Transverse colon (tissue), 4 donors: ENCODE data around the gene TECPR2. TPM values are rescaled to one million over a fixed set of nuclear protein-coding genes. Genes with fewer than 3 reads are reported as not detected.
A peak's percentile ranks its signal among the peaks of the same experiment; 100 is the strongest.
"Not testable (repeated sequence)": the region's sequence is repeated elsewhere in the genome, so short reads cannot be mapped to it uniquely, and the experiment has no call there.

Experiments
- DNase-seq: peaks from one replicate; pipeline ENCODE4 v3.0.0-alpha.2; 2019
- H3K27ac ChIP-seq, 4 donors: fragments of 200-600 bp; sonication (generic); 2 replicates each; pipeline ENCODE4 v1.5.1; 2016 to 2018; ENCODE audit warnings: inconsistent platforms in 4 of 4
- H3K27me3 ChIP-seq: fragments of 200-600 bp; sonication (generic); 2 replicates; pipeline ENCODE4 v1.5.1; 2017; ENCODE audit warnings: inconsistent platforms
- H3K36me3 ChIP-seq, 4 donors: fragments of 200-600 bp; sonication (generic); 2 replicates each; pipeline ENCODE4 v1.5.1; 2017 to 2019; ENCODE audit warnings: inconsistent platforms in 4 of 4
- H3K4me1 ChIP-seq, 4 donors: fragments of 200-600 bp; sonication (generic); 2 replicates each; pipeline ENCODE4 v1.5.1; 2017 to 2020; ENCODE audit warnings: inconsistent platforms in 4 of 4
- H3K4me3 ChIP-seq, 4 donors: fragments of 200-600 bp; sonication (generic); 1 replicate in 1 of 4; 2 replicates in 3 of 4; pipeline versions ENCODE4 v1.5.1 to v1.6.1; 2017 to 2019; ENCODE audit warnings: inconsistent platforms in 4 of 4
- H3K9me3 ChIP-seq, 2 donors: fragments of 200-600 bp; sonication (generic); 2 replicates each; pipeline ENCODE4 v1.5.1; 2017 to 2019; ENCODE audit warnings: inconsistent platforms in 2 of 2
- EP300 ChIP-seq: sonication (generic); formaldehyde crosslinking; IDR thresholded peaks from one replicate; pipeline ENCODE4 v1.6.1; 2017; ENCODE audit warnings: antibody characterized with exemption, low read depth
- POLR2A ChIP-seq: fragments of 450-650 bp; IDR thresholded peaks from one replicate; pipeline ENCODE4 v1.6.1; 2016; ENCODE audit warnings: antibody characterized with exemption, mild to moderate bottlenecking, moderate library complexity
- POLR2AphosphoS5 ChIP-seq, 3 donors: sonication (generic); formaldehyde crosslinking; IDR thresholded peaks; one replicate each; pipeline ENCODE4 v1.6.1; 2016; ENCODE audit warnings: antibody characterized with exemption in 3 of 3
- WGBS, 2 donors: methylation state at CpG; one replicate each; pipeline ENCODE4 v1.1.5; 2018; ENCODE audit warnings: low coverage in 1 of 2; 5-methylcytosine and 5-hydroxymethylcytosine counted together
- in situ Hi-C, 4 donors: fragments of 200-750 bp; cut with MboI; loops; one replicate each; pipeline versions ENCODE4 v1.15.0 to v1.15.1; 2017; ENCODE audit warnings: low sequenced_read_pairs in 3 of 4, low pct_ligation_motif_present in 1 of 4, low pct_unique_long_range_greater_than_20kb in 1 of 4
- intact Hi-C: fragments of 100-400 bp; cut with DNase I; formaldehyde crosslinking; loops from one replicate; pipeline ENCODE4 v1.15.1; 2023; ENCODE audit warnings: low total_unique reads
- total RNA-seq, 4 donors: library from RNA; depleted of rRNA; stranded (reverse); fragments of >200 nt; gene quantifications; one replicate each; pipeline ENCODE4 v1.1.0, GENCODE V29; 2016
- TF ChIP-seq, protein P1 (sequence below), 5 experiments: fragments of 200-600 bp in 3 of 5; fragments of 450-650 bp in 2 of 5; sonication (generic) in 3 of 5; IDR thresholded peaks; 1 replicate in 2 of 5; 2 replicates in 3 of 5; pipeline ENCODE4 v1.5.1; 2016 to 2017; ENCODE audit warnings: antibody characterized with exemption in 5 of 5, inconsistent platforms in 3 of 5, mild to moderate bottlenecking in 2 of 5, moderate library complexity in 1 of 5

TECPR2 gene
- total RNA-seq, 4 donors from 2014 or later, result 12.6 to 47.4 (median 17.9) TPM

DNA sequence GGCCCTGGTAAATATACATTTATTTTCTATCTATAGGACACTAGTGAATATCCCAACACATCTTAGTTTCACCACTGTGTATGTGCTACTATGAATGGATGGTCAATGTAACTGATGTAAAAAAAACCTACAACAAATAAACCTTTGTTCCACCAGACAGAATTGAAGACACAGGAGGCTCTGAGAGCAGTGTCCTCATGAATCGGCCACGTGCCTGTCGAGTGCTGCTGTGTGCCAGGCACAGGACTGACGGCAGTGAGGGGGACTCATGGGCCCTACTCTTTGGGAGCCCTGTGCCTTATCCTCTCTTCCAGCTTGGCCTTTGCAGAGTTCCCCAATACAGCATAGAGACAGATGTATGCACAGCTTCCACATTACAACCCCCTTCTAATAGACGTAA is 18.3 kb upstream of the TECPR2 start:
- TF ChIP-seq POLR2A (no peak), POLR2AphosphoS5 (IDR thresholded peaks at IDR 0.05) (no peak), EP300 (no peak)
- TF ChIP-seq, protein P1, sequence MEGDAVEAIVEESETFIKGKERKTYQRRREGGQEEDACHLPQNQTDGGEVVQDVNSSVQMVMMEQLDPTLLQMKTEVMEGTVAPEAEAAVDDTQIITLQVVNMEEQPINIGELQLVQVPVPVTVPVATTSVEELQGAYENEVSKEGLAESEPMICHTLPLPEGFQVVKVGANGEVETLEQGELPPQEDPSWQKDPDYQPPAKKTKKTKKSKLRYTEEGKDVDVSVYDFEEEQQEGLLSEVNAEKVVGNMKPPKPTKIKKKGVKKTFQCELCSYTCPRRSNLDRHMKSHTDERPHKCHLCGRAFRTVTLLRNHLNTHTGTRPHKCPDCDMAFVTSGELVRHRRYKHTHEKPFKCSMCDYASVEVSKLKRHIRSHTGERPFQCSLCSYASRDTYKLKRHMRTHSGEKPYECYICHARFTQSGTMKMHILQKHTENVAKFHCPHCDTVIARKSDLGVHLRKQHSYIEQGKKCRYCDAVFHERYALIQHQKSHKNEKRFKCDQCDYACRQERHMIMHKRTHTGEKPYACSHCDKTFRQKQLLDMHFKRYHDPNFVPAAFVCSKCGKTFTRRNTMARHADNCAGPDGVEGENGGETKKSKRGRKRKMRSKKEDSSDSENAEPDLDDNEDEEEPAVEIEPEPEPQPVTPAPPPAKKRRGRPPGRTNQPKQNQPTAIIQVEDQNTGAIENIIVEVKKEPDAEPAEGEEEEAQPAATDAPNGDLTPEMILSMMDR (IDR thresholded peaks at IDR 0.05), result no peak
- intact Hi-C loops, result loop anchor here (5.0 kb wide), 1 partner anchor 827 kb away; no protein-coding TSS in a partner anchor
- no peaks in the 10 kb centered on the region for H3K9me3 ChIP-seq
- DNase-seq, result no peak
- H3K4me3 ChIP-seq, result no peak overlapping the region
- 84 to 87% methylated on average over 5 of the region's 5 CpGs for WGBS, 2 donors
- in situ Hi-C loops, result no loop called here
- peaks cover 0 to 47% (median 17%) of the 10 kb centered on the region in 4 donors for H3K36me3 ChIP-seq
- no peaks in the 10 kb centered on the region for H3K27me3 ChIP-seq
- no peak overlapping the region for H3K27ac ChIP-seq
- no peaks in the 10 kb centered on the region for H3K4me1 ChIP-seq

DNA sequence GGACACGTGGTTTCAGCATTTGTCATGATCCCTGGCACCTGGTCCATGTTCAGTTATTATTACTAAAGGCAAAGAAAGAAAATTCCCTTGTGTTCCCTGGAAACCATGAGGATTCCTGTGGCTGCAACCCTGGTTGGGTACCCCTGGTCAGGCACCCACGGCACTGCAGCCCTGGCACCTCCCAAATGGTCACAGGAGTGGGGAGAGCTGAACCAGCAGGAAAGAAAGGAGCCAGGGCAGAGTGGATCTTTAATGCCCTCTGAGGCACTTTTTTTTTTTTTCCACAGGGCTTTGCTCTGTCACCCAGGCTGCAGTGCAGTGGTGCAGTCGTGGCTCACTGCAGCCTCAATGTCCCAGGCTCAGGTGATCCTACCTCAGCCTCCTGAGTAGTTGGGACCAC is 17.5 kb upstream of the TECPR2 start:
- intact Hi-C loops, result no loop called here
- TF ChIP-seq EP300 (no peak), POLR2A (no peak), POLR2AphosphoS5 (IDR thresholded peaks at IDR 0.05) (no peak)
- TF ChIP-seq, protein P1 (IDR thresholded peaks at IDR 0.05), result no peak
- H3K36me3 ChIP-seq, result peaks cover 0 to 51% (median 17%) of the 10 kb centered on the region in 4 donors
- 90% methylated on average over 3 of the region's 3 CpGs; no CpG with 5 or more reads in 1 of the 2 donors for WGBS, 2 donors
- H3K4me1 ChIP-seq, result no peaks in the 10 kb centered on the region
- in situ Hi-C loops, result no loop called here
- no peak overlapping the region for H3K27ac ChIP-seq
- DNase-seq, result no peak
- H3K9me3 ChIP-seq, result no peaks in the 10 kb centered on the region
- no peak overlapping the region for H3K4me3 ChIP-seq
- H3K27me3 ChIP-seq, result no peaks in the 10 kb centered on the region

DNA sequence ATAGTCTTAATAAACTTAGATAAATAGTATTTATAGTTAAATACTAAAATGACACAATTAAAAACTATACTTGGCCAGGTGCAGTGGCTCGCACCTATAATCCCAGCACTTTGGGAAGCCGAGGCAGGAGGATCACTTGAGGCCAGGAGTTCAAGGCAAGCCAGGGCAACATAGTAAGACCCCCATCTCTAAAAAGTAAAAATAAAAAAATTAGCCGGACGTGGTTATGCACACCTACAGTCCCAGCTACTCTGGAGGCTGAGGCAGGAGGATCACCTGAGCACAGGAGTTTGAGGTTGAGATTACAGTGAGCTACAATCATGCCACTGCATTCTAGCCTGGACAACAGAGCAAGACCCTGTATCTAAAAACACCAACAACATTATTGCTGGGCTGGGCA is 16.1 kb upstream of the TECPR2 start:
- H3K36me3 ChIP-seq, result peaks cover 0 to 44% (median 15%) of the 10 kb centered on the region in 4 donors
- no peak overlapping the region for H3K4me3 ChIP-seq
- intact Hi-C loops, result no loop called here
- no peak overlapping the region for H3K27ac ChIP-seq
- 93 to 96% methylated on average over 4 of the region's 4 CpGs for WGBS, 2 donors
- no peak for DNase-seq
- H3K27me3 ChIP-seq, result no peaks in the 10 kb centered on the region
- H3K9me3 ChIP-seq, result no peaks in the 10 kb centered on the region
- no peaks in the 10 kb centered on the region for H3K4me1 ChIP-seq
- in situ Hi-C loops, result no loop called here
- TF ChIP-seq POLR2AphosphoS5 (IDR thresholded peaks at IDR 0.05) (no peak), EP300 (no peak)

DNA sequence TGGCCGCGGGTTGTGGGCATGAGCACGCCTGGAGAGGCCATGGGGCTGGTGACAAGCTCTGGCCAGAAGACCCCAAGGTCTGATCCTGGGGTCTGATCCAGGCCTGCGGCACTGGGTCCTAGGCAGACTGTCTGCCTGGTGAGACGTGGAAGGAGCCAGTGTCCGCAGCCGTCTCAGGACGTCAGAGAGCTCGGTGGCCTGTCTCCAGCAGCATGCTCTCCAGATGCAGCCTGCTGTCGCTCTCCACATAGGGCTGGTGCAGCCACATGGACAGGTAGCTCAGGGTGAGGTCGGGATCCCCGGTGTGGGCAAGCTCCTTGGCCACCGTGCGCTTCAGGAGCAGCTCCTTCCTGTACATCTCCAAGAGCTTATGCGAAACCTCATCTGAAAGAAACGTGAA is 14.4 kb upstream of the TECPR2 start:
- no peaks in the 10 kb centered on the region for H3K4me1 ChIP-seq
- TF ChIP-seq EP300 (no peak), POLR2A (no peak), POLR2AphosphoS5 (IDR thresholded peaks at IDR 0.05) (no peak)
- TF ChIP-seq, protein P1 (IDR thresholded peaks at IDR 0.05), result no peak
- intact Hi-C loops (no loop called here), in situ Hi-C loops (no loop called here)
- no peaks in the 10 kb centered on the region for H3K27me3 ChIP-seq
- no peak overlapping the region for H3K4me3 ChIP-seq
- H3K9me3 ChIP-seq, result no peaks in the 10 kb centered on the region
- DNase-seq, result no peak
- peaks cover 0 to 46% (median 19%) of the 10 kb centered on the region in 4 donors for H3K36me3 ChIP-seq
- no peak overlapping the region for H3K27ac ChIP-seq
- WGBS, 2 donors, result 90% methylated on average over 16 of the region's 16 CpGs; no CpG with 5 or more reads in 1 of the 2 donors

DNA sequence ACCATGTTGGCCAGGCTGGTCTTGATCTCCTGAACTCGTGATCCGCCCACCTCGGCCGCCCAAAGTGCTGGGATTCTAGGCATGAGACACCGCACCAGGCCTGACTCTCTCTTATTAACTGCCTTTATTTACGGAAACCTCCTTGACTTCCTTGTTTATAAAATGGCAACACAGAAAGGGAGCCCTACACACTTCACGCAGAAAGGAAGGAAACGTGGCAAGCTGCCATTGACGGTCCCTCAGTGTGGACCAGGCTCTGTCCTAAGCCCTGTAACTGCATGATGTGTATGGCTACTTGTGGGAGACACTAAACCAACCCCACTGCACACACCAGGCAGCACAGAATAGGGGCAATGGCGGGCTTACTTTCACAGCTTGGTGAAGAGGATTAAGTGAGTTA is 11.7 kb upstream of the TECPR2 start:
- H3K36me3 ChIP-seq, result peaks cover 0 to 55% (median 22%) of the 10 kb centered on the region in 4 donors
- 73 to 76% methylated on average over 7 to 10 of the region's 10 CpGs for WGBS, 2 donors
- no peak for TF ChIP-seq EP300
- TF ChIP-seq POLR2AphosphoS5 (IDR thresholded peaks at IDR 0.05), result no peak
- TF ChIP-seq POLR2A, result no peak
- TF ChIP-seq, protein P1 (IDR thresholded peaks at IDR 0.05), result no peak
- DNase-seq, result no peak
- intact Hi-C loops, result no loop called here
- in situ Hi-C loops, result loop anchor here in 1 of 4 donors (25.0 kb wide), 1 partner anchor 161 kb away; the partner anchor contains the start of gene ANKRD9
- no peaks in the 10 kb centered on the region for H3K4me1 ChIP-seq
- H3K9me3 ChIP-seq, result no peaks in the 10 kb centered on the region
- H3K27ac ChIP-seq, result peak overlapping the region in 1 of 4 donors; percentile 28
- no peaks in the 10 kb centered on the region for H3K27me3 ChIP-seq
- no peak overlapping the region for H3K4me3 ChIP-seq

DNA sequence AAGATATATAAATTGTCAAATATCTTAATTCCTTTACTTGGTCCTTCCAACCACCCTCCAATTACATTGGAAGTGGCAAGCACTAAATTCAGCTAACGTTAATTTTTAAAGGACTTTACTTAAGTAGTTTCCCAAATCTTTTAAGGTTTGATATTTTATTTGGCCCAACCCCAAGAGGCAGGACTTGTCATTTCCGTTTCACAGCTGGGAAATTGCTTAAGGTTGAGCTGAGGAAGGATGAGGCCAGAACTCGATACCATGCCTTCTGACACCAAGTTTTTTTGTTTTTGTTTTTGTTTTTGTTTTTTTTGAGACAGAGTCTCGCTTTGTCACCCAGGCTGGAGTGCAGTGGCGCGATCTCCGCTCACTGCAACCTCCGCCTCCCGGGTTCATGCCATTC is 11.1 kb upstream of the TECPR2 start:
- H3K9me3 ChIP-seq, H3K27me3 ChIP-seq, H3K4me3 ChIP-seq, intact Hi-C loops, DNase-seq, H3K4me1 ChIP-seq: not testable (repeated sequence)
- in situ Hi-C loops, result loop anchor here in 1 of 4 donors (25.0 kb wide), 1 partner anchor 161 kb away; the partner anchor contains the start of gene ANKRD9
- WGBS, 2 donors, result 81 to 84% methylated on average over 6 to 9 of the region's 9 CpGs
- Histone ChIP-seq H3K36me3 (peaks cover 0 to 54% (median 22%) of the 10 kb centered on the region in 4 donors), H3K27ac (peak overlapping the region in 1 of 4 donors; percentile 28)
